GM19372 (cell line): Measurements from ENCODE around the gene GDF15.

Experiments
- ATAC-seq: cut with Tn5 transposase; IDR thresholded peaks from one replicate; pipeline ENCODE4 v1.9.1; 2021; ENCODE audit warnings: mild to moderate bottlenecking, low read depth, moderate library complexity; ENCODE audit not compliant: unreplicated experiment

Gene GDF15

GRCh38 chr19:18417250-18418028 lies 31.5 kb downstream of the GDF15 start:
- no peak for ATAC-seq

GRCh38 chr19:18418029-18418482 lies 32.1 kb downstream of the GDF15 start:
- ATAC-seq: no peak

GRCh38 chr19:18418483-18419194 lies 32.7 kb downstream of the GDF15 start:
- no peak for ATAC-seq

GRCh38 chr19:18419195-18419698 lies 33.3 kb downstream of the GDF15 start, which contains the start of gene SSBP4:
SSBP4 (plus strand) TSS chr19:18419398; CDS start chr19:18419649, 251 bp downstream.
- peak; percentile 47 for ATAC-seq

GRCh38 chr19:18419699-18420460 lies 33.9 kb downstream of the GDF15 start:
- no peak for ATAC-seq

GRCh38 chr19:18420930-18421329 lies 35.0 kb downstream of the GDF15 start:
- ATAC-seq: no peak

GRCh38 chr19:18421371-18421959 lies 35.5 kb downstream of the GDF15 start:
- no peak for ATAC-seq

- ATAC-seq: no peak
These were observed 36.7 kb downstream of the GDF15 start for GRCh38 chr19:18422530-18423191.

- no peak for ATAC-seq
These were observed 37.5 kb downstream of the GDF15 start for GRCh38 chr19:18423258-18424020.

- ATAC-seq: no peak
These were observed 38.3 kb downstream of the GDF15 start for GRCh38 chr19:18424122-18424889.

GRCh38 chr19:18424890-18425514 lies 39.0 kb downstream of the GDF15 start:
- ATAC-seq: no peak

- no peak for ATAC-seq
These were observed 39.8 kb downstream of the GDF15 start for GRCh38 chr19:18425515-18426415.

- ATAC-seq: no peak
These were observed 40.4 kb downstream of the GDF15 start for GRCh38 chr19:18426416-18426767.

- no peak for ATAC-seq
These were observed 41.3 kb downstream of the GDF15 start for GRCh38 chr19:18427080-18427742.

- no peak for ATAC-seq
These were observed 41.8 kb downstream of the GDF15 start for GRCh38 chr19:18427743-18428113.

GRCh38 chr19:18428173-18428786 lies 42.3 kb downstream of the GDF15 start:
- no peak for ATAC-seq
